A549 treated with CORT108297 at 1 μM for 4 hours (cell line): ENCODE results near the gene STK25. TPM values are rescaled to one million over a fixed set of nuclear protein-coding genes. Genes with fewer than 3 reads are reported as not detected.

Experiments used
- total RNA-seq: library from RNA; stranded (reverse); fragments of 200-300 nt; extraction: Qiagen RNA extraction; gene quantifications from 5 replicates; pipeline ENCODE4 v1.2.3, GENCODE V29; 2022

The STK25 gene
- total RNA-seq: 91.2 to 122 TPM (median 115 TPM) in 5 replicates

DNA sequence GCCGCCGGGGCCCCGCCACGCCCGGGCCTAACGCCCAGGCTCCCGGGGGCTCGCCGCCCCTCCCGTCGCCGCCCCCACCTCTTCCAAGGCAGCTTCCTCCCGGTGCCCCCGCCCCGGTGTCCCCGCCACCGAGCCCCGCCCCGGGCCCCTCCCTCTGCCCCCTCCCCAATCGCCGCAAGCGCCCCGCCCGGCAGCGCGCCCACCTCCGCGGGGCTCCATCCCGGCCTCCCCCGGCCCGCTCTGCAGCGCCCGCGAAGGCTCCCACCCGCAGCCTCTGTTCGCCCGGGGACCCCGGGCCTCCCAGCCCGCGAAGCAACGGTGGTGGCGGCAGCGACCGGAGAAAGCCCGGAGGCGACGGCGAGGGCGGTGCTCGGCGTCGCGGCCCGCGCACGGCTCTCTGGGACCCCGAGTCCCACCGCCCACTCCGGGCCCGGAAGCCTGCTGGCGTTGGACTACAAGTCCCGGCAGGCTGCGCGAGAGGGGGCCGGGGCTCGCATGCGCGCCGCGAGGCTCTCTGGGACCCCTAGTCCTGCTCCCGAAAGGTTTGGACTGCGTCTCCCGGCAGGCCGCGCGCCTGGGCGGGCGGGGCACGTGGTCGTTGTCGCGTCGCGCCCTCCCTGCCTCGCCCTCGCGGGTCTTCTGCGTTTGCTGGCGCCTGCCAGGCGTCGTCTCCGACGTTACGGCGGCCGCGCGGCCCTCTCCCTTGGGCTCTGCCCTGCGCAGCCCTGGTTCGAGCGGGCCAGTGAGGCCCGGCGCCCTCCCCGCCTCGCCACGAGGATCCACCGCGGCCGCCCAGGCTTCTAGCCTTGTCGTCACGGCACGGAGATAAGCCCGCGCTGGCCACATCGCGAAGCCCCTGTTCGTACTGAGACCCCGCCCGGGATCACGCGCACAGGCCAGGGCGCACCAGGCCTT lies at the start of gene STK25:
Gene STK25 (minus strand): TSS at position 345 of the 915 bp plus-strand sequence. CDS start 549 bp downstream, outside the sequence.

Other genes with a start within 250 kb of the STK25 start
- 247 to 269 TPM (median 259 TPM) in 5 replicates for gene HDLBP, start 192.9 kb downstream of the STK25 start, total RNA-seq
- 238 to 297 TPM (median 262 TPM) in 5 replicates for gene SEPTIN2, start 192.7 kb downstream of the STK25 start, total RNA-seq
- gene FARP2, start 152.3 kb downstream of the STK25 start, total RNA-seq: 23.9 to 32.8 TPM (median 30.8 TPM) in 5 replicates
- gene BOK, start 50.2 kb upstream of the STK25 start, total RNA-seq: 24.8 to 38.6 TPM (median 35.9 TPM) in 5 replicates
- 59.9 to 83.3 TPM (median 79.0 TPM) in 5 replicates for gene THAP4, start 128.6 kb upstream of the STK25 start, total RNA-seq
- 47.1 to 68.7 TPM (median 53.9 TPM) in 5 replicates for gene ATG4B, start 129.1 kb upstream of the STK25 start, total RNA-seq
- gene DTYMK, start 178.2 kb upstream of the STK25 start, total RNA-seq: 118 to 164 TPM (median 137 TPM) in 5 replicates
- 21.3 to 24.0 TPM (median 22.8 TPM) in 5 replicates for gene ING5, start 193.5 kb upstream of the STK25 start, total RNA-seq
- 6.7 to 11.6 TPM (median 11.2 TPM) in 5 replicates for gene D2HGDH, start 226.0 kb upstream of the STK25 start, total RNA-seq